Fibroblast of pulmonary artery (primary cell): Measurements from ENCODE around the gene POU3F1.

Source experiments
- DNase-seq: peaks from one replicate; pipeline ENCODE4 v3.0.0-alpha.2; 2010; ENCODE audit warnings: low read depth
- H3K4me3 ChIP-seq: replicated peaks from 2 replicates; pipeline ENCODE4 v1.5.1; 2011; ENCODE audit warnings: low read depth, mild to moderate bottlenecking, control low read depth, low read length, moderate library complexity
- TF ChIP-seq, protein P1 (sequence below): IDR thresholded peaks from 2 replicates; pipeline ENCODE4 v1.5.1; 2011; ENCODE audit warnings: mild to moderate bottlenecking, control low read depth, low read length, inconsistent platforms; ENCODE audit errors: missing control alignments

The POU3F1 gene

DNA sequence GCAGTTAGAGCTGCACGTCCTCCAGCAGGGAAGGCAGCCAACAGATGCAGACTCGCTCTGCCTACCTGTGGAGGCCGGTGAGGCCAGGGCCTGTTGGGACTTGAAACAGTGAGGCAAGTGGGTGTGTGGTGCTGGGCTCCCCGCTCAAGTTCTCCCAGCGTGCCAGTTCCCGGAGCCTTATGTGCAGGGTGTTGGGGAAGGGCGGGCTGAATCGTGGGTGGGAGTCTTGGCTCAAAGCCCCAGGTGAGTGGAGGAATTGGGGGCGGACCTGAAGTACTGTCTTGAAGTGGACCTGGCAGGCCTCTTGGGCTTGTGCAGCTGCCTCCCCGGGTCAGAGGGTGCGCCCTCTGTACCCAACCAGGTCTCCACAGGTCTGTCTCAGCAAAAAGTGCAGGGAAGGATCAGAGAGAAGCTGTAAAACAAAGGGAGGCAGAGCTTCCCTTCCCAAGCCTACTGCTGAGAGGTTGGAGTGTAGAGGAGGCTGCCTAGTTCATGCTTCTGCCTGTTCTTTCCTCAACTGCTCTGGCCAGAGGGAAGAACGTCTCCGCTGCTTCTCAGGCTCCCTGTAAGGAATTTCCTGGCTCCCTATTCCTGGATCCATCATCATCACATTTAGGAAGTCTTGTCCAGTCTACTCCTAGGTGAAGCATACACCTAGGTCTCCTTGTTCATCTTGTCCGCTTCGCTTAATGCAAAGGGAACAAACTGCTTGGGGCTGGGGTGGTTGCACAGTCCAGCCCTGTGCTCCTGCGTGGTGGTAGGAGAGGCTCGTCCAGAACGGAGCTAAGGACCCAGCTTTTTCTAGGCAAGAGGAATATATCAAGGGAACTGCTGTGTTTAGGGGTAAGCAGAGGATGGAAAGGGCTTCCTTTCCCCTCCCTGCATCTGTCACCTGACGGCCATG lies 19.1 kb downstream of the POU3F1 start:
- TF ChIP-seq, protein P1, sequence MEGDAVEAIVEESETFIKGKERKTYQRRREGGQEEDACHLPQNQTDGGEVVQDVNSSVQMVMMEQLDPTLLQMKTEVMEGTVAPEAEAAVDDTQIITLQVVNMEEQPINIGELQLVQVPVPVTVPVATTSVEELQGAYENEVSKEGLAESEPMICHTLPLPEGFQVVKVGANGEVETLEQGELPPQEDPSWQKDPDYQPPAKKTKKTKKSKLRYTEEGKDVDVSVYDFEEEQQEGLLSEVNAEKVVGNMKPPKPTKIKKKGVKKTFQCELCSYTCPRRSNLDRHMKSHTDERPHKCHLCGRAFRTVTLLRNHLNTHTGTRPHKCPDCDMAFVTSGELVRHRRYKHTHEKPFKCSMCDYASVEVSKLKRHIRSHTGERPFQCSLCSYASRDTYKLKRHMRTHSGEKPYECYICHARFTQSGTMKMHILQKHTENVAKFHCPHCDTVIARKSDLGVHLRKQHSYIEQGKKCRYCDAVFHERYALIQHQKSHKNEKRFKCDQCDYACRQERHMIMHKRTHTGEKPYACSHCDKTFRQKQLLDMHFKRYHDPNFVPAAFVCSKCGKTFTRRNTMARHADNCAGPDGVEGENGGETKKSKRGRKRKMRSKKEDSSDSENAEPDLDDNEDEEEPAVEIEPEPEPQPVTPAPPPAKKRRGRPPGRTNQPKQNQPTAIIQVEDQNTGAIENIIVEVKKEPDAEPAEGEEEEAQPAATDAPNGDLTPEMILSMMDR: no peak
- H3K4me3 ChIP-seq: no peak overlapping the region
- DNase-seq: no peak

- H3K4me3 ChIP-seq: no peak overlapping the region
- DNase-seq: peak; percentile 72
- TF ChIP-seq, protein P1: peak; percentile 71
Measured at GRCh38 chr1:38026592-38027200, 19.9 kb downstream of the POU3F1 start.

GRCh38 chr1:38025664-38026063 lies 20.9 kb downstream of the POU3F1 start:
- no peak overlapping the region for H3K4me3 ChIP-seq
- DNase-seq: no peak
- TF ChIP-seq, protein P1: no peak

DNA sequence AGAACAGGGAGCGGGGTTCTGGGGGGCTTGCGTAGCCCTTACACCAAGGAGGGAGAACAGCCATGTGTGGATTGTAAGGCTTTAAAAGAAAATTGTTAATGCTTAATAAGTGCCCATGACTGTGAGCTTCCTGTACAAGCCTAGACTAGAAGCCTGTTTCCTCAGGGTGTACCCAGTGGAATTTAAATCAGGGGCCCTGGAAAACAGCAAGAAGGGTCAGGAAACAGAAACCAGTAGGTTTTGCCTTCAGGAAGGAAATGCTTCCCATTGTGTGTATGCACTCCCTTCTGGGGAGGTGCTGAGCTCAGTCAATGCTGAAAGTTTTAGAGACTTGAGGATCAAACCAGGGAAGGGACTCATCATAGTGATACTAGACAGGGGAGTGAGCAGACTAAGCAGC lies 21.4 kb downstream of the POU3F1 start:
- TF ChIP-seq, protein P1: no peak
- H3K4me3 ChIP-seq: no peak overlapping the region
- no peak for DNase-seq

- TF ChIP-seq, protein P1: no peak
- DNase-seq: no peak
- no peak overlapping the region for H3K4me3 ChIP-seq
Measured at GRCh38 chr1:38022810-38023209, 23.8 kb downstream of the POU3F1 start.

DNA sequence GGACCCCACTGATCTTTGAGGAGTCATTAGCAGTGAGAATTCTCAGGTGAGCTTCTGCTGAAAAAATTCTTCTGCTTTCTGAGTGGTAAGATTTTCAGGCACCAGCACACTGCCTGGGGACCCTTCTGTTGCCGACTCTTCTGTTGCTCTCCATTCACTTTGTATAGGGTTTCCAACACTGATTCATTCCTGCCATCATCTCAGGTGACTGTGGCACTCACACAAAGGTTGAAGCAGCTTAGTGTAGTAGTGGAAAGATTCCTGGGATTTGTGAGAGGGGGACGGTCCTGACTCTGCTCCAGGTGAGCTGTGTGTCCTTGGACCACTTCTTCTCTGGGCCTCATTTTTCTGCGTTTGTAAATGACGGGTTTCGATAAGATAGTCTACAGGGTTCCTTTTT lies 24.6 kb downstream of the POU3F1 start:
- DNase-seq: no peak
- TF ChIP-seq, protein P1: no peak

More for the DNA sequence above, 24.6 kb downstream of the POU3F1 start:
- no peak overlapping the region for H3K4me3 ChIP-seq
